ENCODE measurements around the gene PNISR. TPM values are rescaled to one million over a fixed set of nuclear protein-coding genes. Genes with fewer than 3 reads are reported as not detected.

PNISR gene
- total RNA-seq, 1 experiment from 2014 or later: 38.3 TPM

- no peak for DNase-seq (ENCODE audit: low read depth, low spot score)
- in situ Hi-C loops (cut with HindIII; ENCODE audit: low pct_unique_long_range_greater_than_20kb, low sequenced_read_pairs): no loop called here
Measured at GRCh38 chr6:99356641-99357040, 68.5 kb downstream of the PNISR start.

GRCh38 chr6:99354983-99355382 is 70.1 kb downstream of the PNISR start:
- in situ Hi-C loops (cut with HindIII; ENCODE audit: low pct_unique_long_range_greater_than_20kb, low sequenced_read_pairs): no loop called here
- DNase-seq (ENCODE audit: low read depth, low spot score): no peak

- DNase-seq (ENCODE audit: low read depth, low spot score): no peak
- in situ Hi-C loops (cut with HindIII; ENCODE audit: low pct_unique_long_range_greater_than_20kb, low sequenced_read_pairs): no loop called here
Measured at GRCh38 chr6:99353126-99353525, 72.0 kb downstream of the PNISR start.

DNA sequence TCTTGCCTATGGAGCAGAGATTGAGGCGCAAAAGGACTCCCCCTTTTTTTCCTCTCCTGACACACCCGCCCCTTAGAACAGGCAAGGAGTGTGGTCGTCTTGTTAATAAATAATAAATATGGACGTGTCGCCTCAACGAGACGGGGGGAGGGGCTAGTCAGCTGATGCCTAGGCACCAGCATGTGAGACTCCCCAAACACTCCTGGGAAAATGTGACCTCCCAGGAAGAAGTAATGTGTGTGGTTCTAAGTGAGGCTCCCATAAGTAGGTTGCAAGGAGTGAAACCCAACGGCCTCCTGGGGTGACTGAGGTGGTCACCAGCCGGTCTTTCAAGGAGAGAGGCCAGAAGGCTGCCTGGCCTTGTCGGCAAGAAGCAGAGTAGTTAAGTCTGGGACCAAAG is 74.5 kb downstream of the PNISR start:
- in situ Hi-C loops (cut with HindIII; ENCODE audit: low pct_unique_long_range_greater_than_20kb, low sequenced_read_pairs): no loop called here
- no peak for DNase-seq (ENCODE audit: low read depth, low spot score)

GRCh38 chr6:99349171-99350141 is 75.7 kb downstream of the PNISR start, which contains the start of gene FAXC:
TSS of gene FAXC (minus strand) at chr6:99349674. CDS start at chr6:99349372, 302 bp downstream.
- in situ Hi-C loops (cut with HindIII; ENCODE audit: low pct_unique_long_range_greater_than_20kb, low sequenced_read_pairs): no loop called here
- peak; percentile 42 for DNase-seq (ENCODE audit: low read depth, low spot score)

- in situ Hi-C loops (cut with HindIII; ENCODE audit: low pct_unique_long_range_greater_than_20kb, low sequenced_read_pairs): no loop called here
Measured at GRCh38 chr6:99348288-99349170, 76.6 kb downstream of the PNISR start.

More at GRCh38 chr6:99348288-99349170, 76.6 kb downstream of the PNISR start:
- no peak for DNase-seq (ENCODE audit: low read depth, low spot score)

Other genes with a start within 250 kb of the PNISR start
- gene FAXC, start 75.6 kb downstream of the PNISR start, total RNA-seq (2014; rRNA removed; shearing (Covaris generic)): 26.0 and 27.7 TPM in 2 replicates
- gene COQ3, start 31.1 kb downstream of the PNISR start, total RNA-seq (2014; rRNA removed; shearing (Covaris generic)): 9.4 and 12.0 TPM in 2 replicates
- 12.5 and 19.9 TPM in 2 replicates for gene USP45, start 90.1 kb upstream of the PNISR start, total RNA-seq (2014; rRNA removed; shearing (Covaris generic))
- 84.7 and 105 TPM in 2 replicates for gene CCNC, start 143.4 kb upstream of the PNISR start, total RNA-seq (2014; rRNA removed; shearing (Covaris generic))
- gene PRDM13, start 181.5 kb upstream of the PNISR start, total RNA-seq (2014; rRNA removed; shearing (Covaris generic)): 2.6 and 3.5 TPM in 2 replicates